ENCODE results near the gene PJA1.

Gene PJA1

DNA sequence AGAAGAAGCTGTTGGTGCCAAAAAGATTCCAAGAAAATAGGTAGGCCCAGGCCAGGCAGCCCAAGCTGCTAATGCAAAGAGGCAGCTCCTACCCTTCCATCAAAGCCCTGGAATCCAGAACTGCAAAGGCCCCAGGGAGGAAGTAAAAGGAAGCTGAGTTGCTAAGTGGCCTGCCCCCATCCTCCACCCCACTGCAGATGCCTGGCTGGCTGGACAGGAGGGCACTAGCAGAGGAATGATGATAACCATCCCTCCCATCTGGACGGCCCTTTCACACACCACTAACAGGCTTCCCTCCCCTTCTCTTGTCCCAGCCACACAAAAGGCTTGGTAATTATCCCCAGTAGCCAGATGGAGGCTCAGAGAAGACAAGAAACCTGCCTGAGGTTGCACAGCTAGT, 32.4 kb upstream of the PJA1 start:
- CTCF ChIA-PET = interaction anchor here (1.2 kb wide), 2 partner anchors 25 to 370 kb away, joined by 3 read pairs; no protein-coding TSS in a partner anchor

DNA sequence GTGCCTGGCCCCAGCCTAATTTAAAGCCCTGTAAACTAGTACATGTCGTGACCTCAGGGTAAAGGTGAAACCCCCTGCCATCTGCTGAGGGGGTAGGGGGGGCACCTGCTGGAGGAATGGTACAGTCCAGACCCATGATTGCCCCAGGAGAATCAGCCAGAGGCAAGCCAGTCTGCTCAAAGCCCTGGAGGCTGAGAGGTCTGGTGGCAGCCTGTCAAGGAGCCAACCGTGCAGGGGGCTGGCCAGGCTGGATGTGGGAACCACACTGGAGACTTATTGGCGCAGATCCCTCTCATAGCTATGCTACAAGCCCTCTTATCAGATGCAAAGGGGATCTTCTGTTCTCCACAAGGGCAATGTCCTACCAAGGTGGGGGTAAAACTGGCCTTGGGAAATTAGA, 31.4 kb upstream of the PJA1 start:
- TF ChIP-seq, protein P1, sequence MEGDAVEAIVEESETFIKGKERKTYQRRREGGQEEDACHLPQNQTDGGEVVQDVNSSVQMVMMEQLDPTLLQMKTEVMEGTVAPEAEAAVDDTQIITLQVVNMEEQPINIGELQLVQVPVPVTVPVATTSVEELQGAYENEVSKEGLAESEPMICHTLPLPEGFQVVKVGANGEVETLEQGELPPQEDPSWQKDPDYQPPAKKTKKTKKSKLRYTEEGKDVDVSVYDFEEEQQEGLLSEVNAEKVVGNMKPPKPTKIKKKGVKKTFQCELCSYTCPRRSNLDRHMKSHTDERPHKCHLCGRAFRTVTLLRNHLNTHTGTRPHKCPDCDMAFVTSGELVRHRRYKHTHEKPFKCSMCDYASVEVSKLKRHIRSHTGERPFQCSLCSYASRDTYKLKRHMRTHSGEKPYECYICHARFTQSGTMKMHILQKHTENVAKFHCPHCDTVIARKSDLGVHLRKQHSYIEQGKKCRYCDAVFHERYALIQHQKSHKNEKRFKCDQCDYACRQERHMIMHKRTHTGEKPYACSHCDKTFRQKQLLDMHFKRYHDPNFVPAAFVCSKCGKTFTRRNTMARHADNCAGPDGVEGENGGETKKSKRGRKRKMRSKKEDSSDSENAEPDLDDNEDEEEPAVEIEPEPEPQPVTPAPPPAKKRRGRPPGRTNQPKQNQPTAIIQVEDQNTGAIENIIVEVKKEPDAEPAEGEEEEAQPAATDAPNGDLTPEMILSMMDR (IDR thresholded peaks at IDR 0.05; ENCODE audit: insufficient read depth, low read length, missing control alignments) = no peak
- no peak overlapping the region for H3K4me3 ChIP-seq (ENCODE audit: low read depth, low read length)
- ChIA-PET CTCF (interaction anchor here (1.2 to 1.5 kb wide), 2 partner anchors 9 to 26 kb away, joined by 3 to 4 read pairs; no protein-coding TSS in a partner anchor), POLR2A (no interaction called here)
- DNase-seq (ENCODE audit: low read depth, low spot score) = no peak

More for the DNA sequence above, 32.4 kb upstream of the PJA1 start:
- no peak overlapping the region for H3K4me3 ChIP-seq (ENCODE audit: low read depth, low read length)
- POLR2A ChIA-PET = interaction anchor here (0.7 kb wide), 1 partner anchor 210 kb away, joined by 3 read pairs; no protein-coding TSS in a partner anchor
- no peak for DNase-seq (ENCODE audit: low read depth, low spot score)
- TF ChIP-seq, protein P1 (IDR thresholded peaks at IDR 0.05; ENCODE audit: insufficient read depth, low read length, missing control alignments) = no peak

DNA sequence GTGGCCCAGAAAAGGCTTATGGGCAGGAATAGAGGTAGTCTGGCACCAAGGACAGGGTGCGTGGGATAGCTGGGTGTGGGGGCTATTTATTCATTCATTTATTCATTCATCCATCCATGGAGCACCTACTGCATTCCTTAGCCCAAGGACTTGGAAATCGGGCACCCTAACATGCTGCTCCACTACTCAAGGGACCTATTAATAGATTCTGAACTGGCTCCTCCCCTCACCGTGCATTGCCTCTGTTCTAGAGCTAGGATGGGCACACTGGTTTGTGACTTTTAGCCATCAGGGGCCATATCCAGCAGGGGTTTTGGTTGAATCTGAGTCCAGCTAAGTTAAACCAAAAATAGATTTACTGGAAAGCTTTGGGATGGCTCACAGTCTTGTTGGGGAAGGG, 30.6 kb upstream of the PJA1 start:
- ChIA-PET CTCF (interaction anchor here (1.5 kb wide), 1 partner anchor 8 kb away, joined by 4 read pairs; no protein-coding TSS in a partner anchor), POLR2A (no interaction called here)
- no peak overlapping the region for H3K4me3 ChIP-seq (ENCODE audit: low read depth, low read length)
- TF ChIP-seq, protein P1 (IDR thresholded peaks at IDR 0.05; ENCODE audit: insufficient read depth, low read length, missing control alignments) = no peak
- DNase-seq (ENCODE audit: low read depth, low spot score) = no peak

DNA sequence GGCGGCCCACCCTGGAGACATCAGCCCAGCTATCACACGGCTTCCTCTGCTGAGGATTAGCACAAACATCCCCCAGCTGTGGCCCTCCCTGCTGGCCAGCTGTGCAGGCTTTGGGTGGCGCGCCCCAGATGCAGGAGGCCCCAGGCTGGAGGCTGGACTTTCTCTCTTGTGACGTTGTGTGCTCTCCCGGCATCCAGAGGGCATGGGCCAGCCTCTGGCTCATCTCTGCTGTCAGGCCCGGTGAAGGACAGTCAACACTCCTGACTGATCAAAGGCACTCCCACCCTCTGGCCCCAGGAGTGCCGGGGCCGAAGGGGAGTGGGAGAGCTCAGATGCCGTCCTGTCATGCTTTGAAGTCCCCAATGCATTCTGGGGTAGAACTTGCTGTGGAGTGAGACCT, 29.9 kb upstream of the PJA1 start:
- ChIA-PET CTCF (no interaction called here), POLR2A (no interaction called here)
- TF ChIP-seq, protein P1 (IDR thresholded peaks at IDR 0.05; ENCODE audit: insufficient read depth, low read length, missing control alignments) = no peak
- no peak overlapping the region for H3K4me3 ChIP-seq (ENCODE audit: low read depth, low read length)
- no peak for DNase-seq (ENCODE audit: low read depth, low spot score)

DNA sequence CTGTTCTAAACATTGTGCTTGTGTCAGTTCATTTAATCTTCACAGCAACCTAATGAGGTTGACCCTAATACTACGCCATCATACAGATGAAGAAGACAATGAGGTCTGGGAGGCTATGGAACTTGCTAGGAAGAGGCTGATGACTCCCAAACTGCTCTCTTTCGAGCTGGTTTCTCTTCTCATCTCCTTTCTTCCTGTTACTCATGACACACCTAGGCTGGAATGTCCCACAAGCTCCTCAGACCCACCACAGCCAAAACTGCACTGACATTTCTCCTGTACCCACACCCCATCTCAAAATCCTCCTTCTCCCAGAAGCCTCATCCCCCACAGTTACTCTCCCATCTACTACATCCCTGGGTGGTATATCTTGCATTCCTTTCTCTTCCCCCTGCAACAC, 27.4 kb upstream of the PJA1 start:
- POLR2A ChIA-PET = no interaction called here
- TF ChIP-seq, protein P1 (IDR thresholded peaks at IDR 0.05; ENCODE audit: insufficient read depth, low read length, missing control alignments) = no peak
- CTCF ChIA-PET = no interaction called here
- no peak for DNase-seq (ENCODE audit: low read depth, low spot score)
- H3K4me3 ChIP-seq (ENCODE audit: low read depth, low read length) = no peak overlapping the region

DNA sequence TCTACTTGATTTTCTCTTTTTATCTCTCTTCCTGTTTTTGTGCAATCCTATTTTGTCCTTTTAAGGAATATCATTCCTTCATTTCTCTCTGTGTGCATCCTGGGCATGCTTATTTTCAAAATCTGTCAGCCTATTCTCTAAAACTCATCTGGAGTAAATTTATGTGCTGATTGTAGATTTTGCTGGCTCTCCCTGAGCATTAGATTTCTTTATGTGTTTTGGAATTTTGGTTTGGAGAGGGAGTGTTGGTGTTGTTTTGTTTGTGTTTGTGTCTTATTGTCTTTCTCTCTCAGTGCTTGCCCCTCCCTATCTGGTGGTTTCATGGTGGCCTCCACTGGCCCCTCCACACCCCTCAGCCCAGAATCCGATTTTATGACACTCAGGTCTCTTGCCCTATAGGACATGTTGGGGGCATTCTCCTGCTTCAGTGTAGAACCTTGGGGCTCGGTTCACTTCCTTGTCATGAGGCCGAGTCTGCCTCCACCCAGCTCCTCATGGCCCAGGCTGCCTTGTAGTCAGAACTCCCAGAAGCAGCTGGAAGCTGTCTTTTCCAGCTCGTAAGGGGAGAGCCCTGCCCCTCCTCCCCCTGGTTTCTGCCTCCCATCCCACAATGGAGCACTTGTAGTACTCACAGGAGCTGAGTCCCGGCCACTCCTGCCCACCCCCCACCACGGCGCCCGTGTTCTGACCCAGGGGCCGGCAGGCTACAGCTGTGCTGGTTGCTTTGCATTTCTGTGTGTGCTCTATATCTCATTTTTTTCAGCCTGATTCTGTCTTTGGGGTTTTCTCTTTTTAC, 24.5 kb upstream of the PJA1 start:
- TF ChIP-seq, protein P1 (IDR thresholded peaks at IDR 0.05; ENCODE audit: insufficient read depth, low read length, missing control alignments) = no peak
- H3K4me3 ChIP-seq (ENCODE audit: low read depth, low read length) = no peak overlapping the region
- CTCF ChIA-PET = no interaction called here
- POLR2A ChIA-PET = no interaction called here
- DNase-seq (ENCODE audit: low read depth, low spot score) = no peak

Data from AG04449 (cell line).